ENCODE results near the gene AGAP3.

GRCh38 chr7:151079199-151079910 is 6.9 kb upstream of the AGAP3 start:
- no peak for TF ChIP-seq CTCF (IDR thresholded peaks at IDR 0.05)
- TF ChIP-seq POLR2A (IDR thresholded peaks at IDR 0.05) = no peak

Data from uterus (tissue), 2 donors.